Measurements from ENCODE around the gene BBS9.
"Not testable (repeated sequence)": the region's sequence is repeated elsewhere in the genome, so short reads cannot be mapped to it uniquely, and the experiment has no call there.

The BBS9 gene

DNA sequence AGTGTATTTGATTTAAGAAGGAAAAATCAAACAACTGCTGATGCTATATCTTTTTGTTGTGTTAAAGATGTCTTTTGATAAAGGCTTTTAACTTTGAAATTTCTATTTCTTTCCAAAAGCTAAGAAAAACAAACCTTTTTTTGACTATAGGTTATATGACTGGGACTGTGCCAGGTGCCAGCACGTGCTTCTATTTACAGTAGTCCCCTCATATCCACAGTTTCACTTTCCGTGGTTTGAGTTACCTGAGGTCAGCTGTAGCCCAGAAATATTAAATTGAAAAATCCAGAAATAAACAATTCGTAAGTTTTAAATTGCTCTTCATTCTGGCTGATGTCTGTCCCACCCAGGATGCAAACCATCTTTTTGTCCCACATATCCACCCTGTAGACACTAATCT, 104.3 kb downstream of the BBS9 start:
- Mint-ChIP-seq H3K36me3 (ENCODE audit: low read depth) (no peaks in the 10 kb centered on the region), H3K4me3 (no peak overlapping the region), H3K27ac (no peak overlapping the region), H3K9me3 (no peaks in the 10 kb centered on the region), H3K4me1 (ENCODE audit: low read depth) (no peaks in the 10 kb centered on the region), H3K27me3 (ENCODE audit: low read depth) (no peaks in the 10 kb centered on the region)
- DNase-seq (ENCODE audit: low spot score): no peak

DNA sequence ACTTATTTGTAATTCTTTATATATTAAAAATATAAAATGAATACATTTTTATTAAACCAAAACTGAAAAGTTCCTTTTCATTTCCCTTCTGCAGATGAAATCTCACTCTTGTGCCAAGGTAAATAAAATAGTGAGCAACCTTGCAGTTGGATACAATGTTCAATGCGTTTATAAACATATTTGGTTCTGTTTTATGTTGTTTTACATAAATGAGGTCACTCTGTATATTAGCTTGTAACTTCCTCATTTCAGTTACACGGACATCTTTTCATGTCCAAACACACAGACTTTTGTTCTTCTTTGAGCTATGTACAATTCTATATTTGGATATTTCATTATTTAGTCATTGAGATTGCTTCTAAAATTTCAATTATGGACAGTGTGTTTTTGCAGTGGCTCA, 107.7 kb downstream of the BBS9 start:
- H3K27me3 Mint-ChIP-seq (ENCODE audit: low read depth): no peaks in the 10 kb centered on the region
- H3K27ac Mint-ChIP-seq: no peak overlapping the region
- H3K9me3 Mint-ChIP-seq: no peaks in the 10 kb centered on the region
- no peak overlapping the region for H3K4me3 Mint-ChIP-seq
- no peaks in the 10 kb centered on the region for H3K4me1 Mint-ChIP-seq (ENCODE audit: low read depth)
- DNase-seq (ENCODE audit: low spot score): no peak
- H3K36me3 Mint-ChIP-seq (ENCODE audit: low read depth): no peaks in the 10 kb centered on the region

DNA sequence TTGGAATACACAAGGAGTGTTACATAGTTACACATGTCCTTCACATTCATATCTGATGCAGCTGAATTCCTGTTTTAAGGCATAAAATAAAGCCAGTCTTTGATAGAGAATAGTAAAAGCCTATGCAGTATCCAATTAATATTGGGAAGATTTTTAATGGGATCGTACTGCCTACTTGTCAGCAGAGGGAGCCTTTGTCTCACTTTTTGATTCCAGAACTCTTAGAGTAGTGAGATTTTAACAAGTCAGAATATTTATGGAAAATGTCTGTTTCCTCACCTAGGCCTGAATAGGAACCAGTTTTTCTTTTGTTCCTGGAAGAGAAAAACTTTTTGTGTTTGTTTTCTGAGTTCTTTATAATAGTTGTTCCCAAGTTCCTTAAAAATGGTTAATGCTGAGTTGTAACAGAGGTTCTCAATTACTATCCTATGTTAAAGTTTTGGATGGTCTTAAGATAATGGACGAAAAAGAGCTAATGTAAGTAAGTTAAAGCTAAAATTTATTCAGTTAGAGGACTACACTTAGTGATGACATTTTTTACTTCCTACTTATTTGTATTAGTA, 114.0 kb downstream of the BBS9 start:
- no peak overlapping the region for H3K27ac Mint-ChIP-seq
- no peaks in the 10 kb centered on the region for H3K4me1 Mint-ChIP-seq (ENCODE audit: low read depth)
- DNase-seq (ENCODE audit: low spot score): no peak
- H3K9me3 Mint-ChIP-seq: no peaks in the 10 kb centered on the region
- H3K4me3 Mint-ChIP-seq: no peak overlapping the region
- no peaks in the 10 kb centered on the region for H3K36me3 Mint-ChIP-seq (ENCODE audit: low read depth)
- no peaks in the 10 kb centered on the region for H3K27me3 Mint-ChIP-seq (ENCODE audit: low read depth)

DNA sequence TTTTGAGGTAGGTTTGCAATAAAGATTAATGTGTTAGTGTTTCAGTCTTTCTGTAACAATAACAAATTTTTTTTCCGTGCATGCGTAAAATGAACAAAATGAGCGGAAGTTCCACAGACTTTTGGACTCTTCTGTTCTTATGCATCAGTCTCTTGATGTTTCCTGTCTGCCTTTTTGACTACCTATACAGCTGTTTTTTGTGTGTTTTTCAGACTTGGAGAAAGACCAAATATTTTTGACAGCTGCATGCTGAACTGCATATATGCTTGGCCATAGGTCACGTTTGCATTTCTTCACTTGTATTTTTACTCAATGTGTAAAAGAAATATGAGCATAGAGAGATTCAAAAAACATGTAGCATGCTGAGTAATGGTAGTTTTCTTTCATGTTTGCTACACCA, 119.3 kb downstream of the BBS9 start:
- no peak for DNase-seq (ENCODE audit: low spot score)
- no peaks in the 10 kb centered on the region for H3K9me3 Mint-ChIP-seq
- H3K4me3 Mint-ChIP-seq: no peak overlapping the region
- H3K27me3 Mint-ChIP-seq (ENCODE audit: low read depth): no peaks in the 10 kb centered on the region
- H3K27ac Mint-ChIP-seq: no peak overlapping the region
- H3K4me1 Mint-ChIP-seq (ENCODE audit: low read depth): no peaks in the 10 kb centered on the region
- H3K36me3 Mint-ChIP-seq (ENCODE audit: low read depth): no peaks in the 10 kb centered on the region

DNA sequence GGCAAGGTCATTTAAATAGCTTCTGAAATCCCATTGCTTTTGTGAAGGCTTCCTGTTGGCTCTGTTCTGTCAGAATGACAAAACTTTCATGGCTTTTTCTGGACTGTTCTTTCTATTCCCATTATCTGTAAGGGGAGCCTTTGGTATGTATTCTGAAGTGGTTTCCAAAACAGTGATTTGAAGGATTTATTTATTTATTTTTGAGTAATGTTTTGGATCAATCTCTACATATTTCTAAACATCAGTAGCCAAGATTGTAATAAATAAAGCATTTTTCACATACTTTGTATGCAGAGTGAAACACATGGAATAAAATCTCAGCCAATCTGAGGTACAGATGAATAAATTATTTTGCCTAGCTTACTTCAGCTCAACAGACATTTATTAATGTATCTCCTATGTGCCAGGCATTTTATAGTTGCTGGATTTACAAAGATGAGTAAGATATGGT, 121.1 kb downstream of the BBS9 start:
- Mint-ChIP-seq H3K4me3 (no peak overlapping the region), H3K4me1 (ENCODE audit: low read depth) (no peaks in the 10 kb centered on the region), H3K9me3 (no peaks in the 10 kb centered on the region), H3K36me3 (ENCODE audit: low read depth) (no peaks in the 10 kb centered on the region), H3K27ac (no peak overlapping the region), H3K27me3 (ENCODE audit: low read depth) (no peaks in the 10 kb centered on the region)
- no peak for DNase-seq (ENCODE audit: low spot score)

DNA sequence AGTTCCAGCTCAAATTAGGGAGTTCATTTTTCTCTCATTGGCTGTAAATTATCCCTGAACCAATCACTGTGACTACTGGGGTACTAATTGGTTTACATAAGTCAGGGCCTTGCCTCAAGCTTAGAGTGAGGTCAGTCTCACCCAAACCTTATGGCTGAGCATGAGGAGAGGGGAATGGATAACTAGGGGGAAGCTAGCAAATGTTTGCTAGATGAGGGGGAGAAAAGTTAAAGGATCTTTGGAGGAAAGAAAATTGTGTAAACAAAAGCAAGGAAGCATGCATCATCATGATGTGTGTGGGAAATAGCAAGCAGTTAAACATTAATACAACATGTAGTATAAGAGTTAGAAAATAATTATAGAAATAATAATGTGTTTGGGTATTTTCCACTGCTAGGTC, 121.9 kb downstream of the BBS9 start:
- no peak overlapping the region for H3K27ac Mint-ChIP-seq
- no peak for DNase-seq (ENCODE audit: low spot score)
- H3K4me3 Mint-ChIP-seq: no peak overlapping the region

DNA sequence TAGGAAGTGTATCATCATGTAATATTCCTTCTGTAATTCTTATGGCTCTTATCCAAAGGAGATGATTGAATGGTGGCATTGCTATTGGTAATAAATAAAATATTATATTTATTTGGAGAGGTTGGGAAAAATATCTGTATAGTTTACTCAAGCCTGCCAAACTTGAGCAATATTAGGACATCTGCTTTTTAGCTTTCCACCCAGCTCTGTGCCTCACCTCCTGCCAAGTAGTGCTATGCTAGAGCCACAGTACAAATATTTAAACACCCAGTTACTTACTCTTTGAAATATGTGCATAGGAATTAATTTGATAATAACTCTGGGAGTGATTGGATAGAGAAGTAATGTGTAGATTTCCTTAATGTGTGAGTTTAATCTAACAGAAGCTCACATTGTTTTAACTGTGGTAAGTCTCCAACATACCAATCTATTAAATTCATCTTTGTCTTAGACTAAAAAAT, 129.2 kb downstream of the BBS9 start:
- DNase-seq (ENCODE audit: low spot score): no peak
- Mint-ChIP-seq H3K4me1 (ENCODE audit: low read depth) (peaks cover 2% of the 10 kb centered on the region), H3K27me3 (ENCODE audit: low read depth) (no peaks in the 10 kb centered on the region), H3K27ac (no peak overlapping the region), H3K4me3 (no peak overlapping the region), H3K36me3 (ENCODE audit: low read depth) (no peaks in the 10 kb centered on the region), H3K9me3 (no peaks in the 10 kb centered on the region)

More for the DNA sequence above, 121.9 kb downstream of the BBS9 start:
- no peaks in the 10 kb centered on the region for H3K27me3 Mint-ChIP-seq (ENCODE audit: low read depth)
- H3K36me3 Mint-ChIP-seq (ENCODE audit: low read depth): no peaks in the 10 kb centered on the region
- H3K9me3 Mint-ChIP-seq: no peaks in the 10 kb centered on the region
- no peaks in the 10 kb centered on the region for H3K4me1 Mint-ChIP-seq (ENCODE audit: low read depth)

DNA sequence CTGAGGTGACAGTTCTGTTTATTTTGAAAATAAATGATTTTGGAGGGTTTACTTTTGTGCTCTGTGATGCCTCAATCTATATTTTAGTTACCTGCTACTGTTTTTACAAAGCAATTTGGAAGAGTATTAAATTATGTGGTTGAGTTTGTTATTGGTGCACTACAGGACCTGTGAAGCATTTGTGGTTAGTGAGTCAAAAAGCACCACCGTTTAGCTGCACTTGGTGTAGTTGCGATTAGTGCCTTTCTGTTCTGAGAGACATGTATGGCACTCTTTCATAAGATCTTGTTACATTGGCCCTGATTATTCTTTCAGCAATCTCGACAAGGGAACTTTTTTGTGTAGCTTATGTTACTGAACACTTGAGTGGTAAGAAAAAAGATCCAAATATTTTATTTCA, 132.2 kb downstream of the BBS9 start:
- no peaks in the 10 kb centered on the region for H3K36me3 Mint-ChIP-seq (ENCODE audit: low read depth)
- H3K27ac Mint-ChIP-seq: no peak overlapping the region
- peaks cover 2% of the 10 kb centered on the region for H3K4me1 Mint-ChIP-seq (ENCODE audit: low read depth)
- no peaks in the 10 kb centered on the region for H3K27me3 Mint-ChIP-seq (ENCODE audit: low read depth)
- no peak for DNase-seq (ENCODE audit: low spot score)
- no peak overlapping the region for H3K4me3 Mint-ChIP-seq
- no peaks in the 10 kb centered on the region for H3K9me3 Mint-ChIP-seq

DNA sequence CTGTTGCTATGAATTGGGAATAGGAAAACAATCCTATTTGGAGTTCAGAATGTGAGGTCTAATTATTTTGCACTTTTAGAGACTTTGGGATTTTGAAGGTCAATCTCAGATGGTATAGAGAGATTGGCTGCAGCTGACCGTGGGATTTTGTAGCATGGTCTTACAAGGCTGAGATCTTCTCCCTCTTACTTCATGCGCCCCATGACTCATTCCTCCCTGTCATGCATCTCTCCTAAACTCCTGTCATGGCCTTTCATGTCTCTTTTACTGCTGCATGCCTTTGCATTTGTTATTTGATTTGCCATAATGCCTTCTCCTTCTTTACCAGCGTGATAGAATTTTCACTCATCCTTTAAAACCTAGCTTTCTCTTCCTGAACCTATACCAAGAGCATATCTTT, 133.1 kb downstream of the BBS9 start:
- Mint-ChIP-seq H3K27ac (no peak overlapping the region), H3K36me3 (ENCODE audit: low read depth) (no peaks in the 10 kb centered on the region), H3K27me3 (ENCODE audit: low read depth) (no peaks in the 10 kb centered on the region), H3K4me1 (ENCODE audit: low read depth) (peaks cover 2% of the 10 kb centered on the region), H3K9me3 (no peaks in the 10 kb centered on the region), H3K4me3 (no peak overlapping the region)
- no peak for DNase-seq (ENCODE audit: low spot score)

DNA sequence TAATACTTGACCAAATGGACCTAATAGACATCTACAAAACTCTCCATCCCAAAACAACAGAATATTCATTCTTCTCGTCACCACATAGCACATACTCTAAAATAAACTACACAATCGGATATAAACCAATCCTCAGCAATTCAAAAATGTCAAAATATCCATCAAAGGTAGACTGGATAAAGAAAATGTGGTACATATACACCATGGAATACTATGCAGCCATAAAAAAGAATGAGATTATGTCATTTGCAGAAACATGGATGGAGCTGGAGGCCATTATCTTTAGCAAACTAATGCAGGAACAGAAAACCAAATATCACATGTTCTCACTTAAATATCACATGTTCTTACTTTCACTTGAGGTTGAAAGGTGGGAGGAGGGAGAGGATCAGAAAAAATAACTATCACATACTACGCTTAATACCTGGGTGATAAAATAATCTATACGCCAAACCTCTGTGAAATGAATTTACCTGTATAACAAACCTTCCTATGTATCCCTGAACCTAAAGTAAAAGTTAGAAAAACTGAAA, 142.5 kb downstream of the BBS9 start:
- H3K36me3 Mint-ChIP-seq (ENCODE audit: low read depth); H3K27ac Mint-ChIP-seq; DNase-seq (ENCODE audit: low spot score); H3K4me3 Mint-ChIP-seq; H3K27me3 Mint-ChIP-seq (ENCODE audit: low read depth); H3K4me1 Mint-ChIP-seq (ENCODE audit: low read depth): not testable (repeated sequence)
- peaks cover 14% of the 10 kb centered on the region for H3K9me3 Mint-ChIP-seq

DNA sequence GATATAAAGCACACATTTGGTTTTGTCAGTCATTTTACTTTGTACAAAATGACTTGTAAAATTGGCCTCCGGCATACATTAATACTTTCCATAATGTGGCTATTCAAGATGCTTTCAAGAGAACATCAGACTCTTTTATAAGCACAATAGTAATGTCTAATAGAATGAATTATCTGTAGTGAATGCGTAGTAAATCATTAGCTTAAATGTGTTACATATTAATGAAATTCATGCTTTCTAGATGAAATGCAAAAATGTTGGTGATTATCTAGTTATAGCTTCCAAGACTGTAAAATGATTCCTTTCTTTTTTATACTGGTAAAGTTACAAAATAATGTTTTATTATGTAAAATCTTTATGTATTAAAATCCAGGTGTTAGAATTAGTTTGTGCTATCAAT, 144.0 kb downstream of the BBS9 start:
- Mint-ChIP-seq H3K9me3 (peaks cover 14% of the 10 kb centered on the region), H3K27me3 (ENCODE audit: low read depth) (no peaks in the 10 kb centered on the region), H3K27ac (no peak overlapping the region), H3K4me3 (no peak overlapping the region), H3K36me3 (ENCODE audit: low read depth) (no peaks in the 10 kb centered on the region), H3K4me1 (ENCODE audit: low read depth) (no peaks in the 10 kb centered on the region)
- DNase-seq (ENCODE audit: low spot score): no peak

DNA sequence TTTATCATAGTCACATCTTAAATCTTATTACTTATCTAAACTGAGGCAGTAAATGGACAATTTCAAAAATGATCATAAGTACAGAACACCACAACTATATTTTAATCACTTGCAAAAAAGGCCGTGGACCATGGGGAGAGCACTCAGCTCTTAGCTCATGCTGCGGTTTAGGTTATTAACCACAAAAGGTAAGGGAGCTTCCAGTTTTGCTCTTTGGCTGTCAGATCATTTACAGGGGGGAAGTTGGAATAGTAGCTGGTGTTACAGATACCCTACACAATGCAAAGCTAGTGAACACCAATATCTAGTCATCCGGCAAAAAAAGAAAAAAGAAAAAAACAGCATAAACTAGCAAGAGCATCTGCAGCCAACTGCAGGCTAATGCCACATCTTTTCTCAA, 147.0 kb downstream of the BBS9 start:
- Mint-ChIP-seq H3K9me3 (peaks cover 10% of the 10 kb centered on the region), H3K4me3 (no peak overlapping the region), H3K4me1 (ENCODE audit: low read depth) (no peaks in the 10 kb centered on the region), H3K36me3 (ENCODE audit: low read depth) (no peaks in the 10 kb centered on the region), H3K27ac (no peak overlapping the region), H3K27me3 (ENCODE audit: low read depth) (no peaks in the 10 kb centered on the region)
- no peak for DNase-seq (ENCODE audit: low spot score)

DNA sequence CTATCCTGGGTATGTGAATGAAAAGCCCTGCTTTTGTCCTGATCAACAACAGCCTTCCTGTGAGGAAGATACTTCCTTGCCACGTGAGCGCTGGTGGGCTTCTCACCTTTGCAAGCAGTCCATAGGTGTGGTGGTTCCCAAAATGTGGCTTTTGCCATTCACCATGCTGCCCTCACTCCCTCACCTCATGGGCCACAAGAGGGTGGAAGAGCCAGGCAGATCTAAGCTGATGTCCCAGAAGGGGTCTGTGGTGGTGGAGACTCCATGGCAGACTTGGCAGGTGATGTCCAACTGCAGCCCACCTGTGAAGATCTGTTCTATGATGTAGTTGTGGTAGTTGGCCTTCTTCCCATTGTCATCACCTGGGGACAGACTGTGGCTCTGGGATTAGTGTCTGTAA, 147.4 kb downstream of the BBS9 start:
- H3K36me3 Mint-ChIP-seq (ENCODE audit: low read depth): no peaks in the 10 kb centered on the region
- no peaks in the 10 kb centered on the region for H3K4me1 Mint-ChIP-seq (ENCODE audit: low read depth)
- H3K27ac Mint-ChIP-seq: no peak overlapping the region
- H3K27me3 Mint-ChIP-seq (ENCODE audit: low read depth): no peaks in the 10 kb centered on the region
- DNase-seq (ENCODE audit: low spot score): no peak
- H3K9me3 Mint-ChIP-seq: peaks cover 6% of the 10 kb centered on the region
- H3K4me3 Mint-ChIP-seq: no peak overlapping the region

DNA sequence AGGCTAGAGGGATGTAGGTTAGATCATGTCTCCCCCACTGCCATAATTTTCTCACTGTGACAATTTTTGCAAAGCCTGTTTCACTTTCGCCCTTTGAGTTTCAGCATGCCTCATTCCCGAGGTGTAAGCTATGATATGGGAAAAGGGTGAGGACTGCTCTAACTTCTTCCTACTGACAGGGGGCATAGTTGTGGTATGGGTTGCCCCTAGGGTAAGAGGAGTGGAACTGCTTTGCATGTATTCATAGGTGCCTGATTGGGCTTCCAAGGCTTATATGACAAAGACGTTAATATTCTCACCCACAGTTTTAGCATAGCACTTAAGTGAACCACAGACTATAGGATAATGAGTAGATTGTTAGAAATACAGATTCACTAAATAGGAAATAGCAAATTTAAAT, 148.7 kb downstream of the BBS9 start:
- no peak for DNase-seq (ENCODE audit: low spot score)
- Mint-ChIP-seq H3K4me3 (no peak overlapping the region), H3K27me3 (ENCODE audit: low read depth) (no peaks in the 10 kb centered on the region), H3K9me3 (peaks cover 5% of the 10 kb centered on the region), H3K4me1 (ENCODE audit: low read depth) (no peaks in the 10 kb centered on the region), H3K36me3 (ENCODE audit: low read depth) (no peaks in the 10 kb centered on the region), H3K27ac (no peak overlapping the region)

DNA sequence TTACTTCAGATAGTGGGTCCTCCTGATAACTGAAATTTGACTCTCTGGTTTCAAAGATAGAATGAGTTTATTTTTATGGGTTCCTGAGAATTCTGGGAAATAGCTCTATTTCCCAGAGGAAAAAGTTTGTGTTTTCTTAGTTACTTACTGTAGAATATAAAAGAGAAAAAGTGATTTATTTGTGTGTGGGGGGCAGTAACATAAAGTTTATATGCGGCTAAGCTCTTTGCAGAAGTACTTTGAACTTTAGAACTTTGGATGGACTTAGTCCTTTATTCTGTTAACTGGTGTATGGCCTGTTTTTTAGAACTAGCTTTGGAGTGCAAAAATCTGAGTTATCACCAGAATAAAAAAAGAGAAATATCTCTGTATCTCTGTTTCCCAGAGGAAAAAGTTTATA, 157.1 kb downstream of the BBS9 start:
- DNase-seq (ENCODE audit: low spot score): no peak
- no peak overlapping the region for H3K4me3 Mint-ChIP-seq
- H3K27me3 Mint-ChIP-seq (ENCODE audit: low read depth): no peaks in the 10 kb centered on the region
- no peak overlapping the region for H3K27ac Mint-ChIP-seq
- peaks cover 9% of the 10 kb centered on the region for H3K9me3 Mint-ChIP-seq
- H3K4me1 Mint-ChIP-seq (ENCODE audit: low read depth): no peaks in the 10 kb centered on the region
- H3K36me3 Mint-ChIP-seq (ENCODE audit: low read depth): no peaks in the 10 kb centered on the region

Measured in T-helper 2 cell treated with Interferon-gamma antibody and Interleukin-4, amounts not matched to agents 5 μg/mL and 100 μg/mL, for 36 hours (primary cell).